ENCODE results near the gene CDH22.

CDH22 gene

DNA sequence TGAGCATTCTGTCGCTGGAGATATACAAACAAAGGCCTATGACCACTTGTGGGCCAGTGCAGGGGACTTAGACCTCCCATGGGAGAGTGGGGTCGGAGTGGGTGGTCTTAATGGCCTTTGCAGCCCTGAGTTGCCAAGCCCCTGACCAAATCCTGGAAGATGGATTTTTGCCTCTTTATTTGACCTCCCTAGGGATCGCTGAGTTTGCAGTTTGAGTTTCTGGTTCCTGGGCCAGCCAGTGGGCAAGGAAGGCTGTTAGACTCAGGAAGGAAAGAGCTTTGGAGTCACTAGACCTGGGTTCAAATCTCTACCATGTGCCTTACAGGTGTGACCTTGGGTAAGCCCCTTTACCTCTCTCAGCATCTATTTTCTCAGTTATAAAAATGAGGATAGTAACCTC, 96.0 kb downstream of the CDH22 start:
- DNase-seq, result no peak

DNA sequence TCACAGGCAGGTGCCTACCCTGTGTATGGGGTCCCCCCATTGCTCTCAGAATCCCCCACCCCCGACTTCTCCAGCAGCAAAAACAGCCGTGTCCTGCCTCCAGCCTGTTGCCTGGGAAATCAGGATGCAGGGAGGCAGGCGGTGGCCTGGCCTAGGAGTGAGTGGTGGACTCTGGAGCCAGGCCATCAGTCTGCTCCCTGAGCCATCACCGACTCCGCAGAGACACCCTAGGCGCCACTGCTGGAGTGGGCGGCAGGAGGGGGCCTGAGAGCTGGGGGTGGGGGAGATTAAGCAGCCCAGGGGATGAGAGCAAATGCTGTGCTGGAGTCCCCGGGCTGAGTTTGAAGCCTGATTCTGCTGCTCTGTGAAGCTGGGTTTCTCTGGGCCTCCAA, 97.0 kb downstream of the CDH22 start:
- no peak for DNase-seq

DNA sequence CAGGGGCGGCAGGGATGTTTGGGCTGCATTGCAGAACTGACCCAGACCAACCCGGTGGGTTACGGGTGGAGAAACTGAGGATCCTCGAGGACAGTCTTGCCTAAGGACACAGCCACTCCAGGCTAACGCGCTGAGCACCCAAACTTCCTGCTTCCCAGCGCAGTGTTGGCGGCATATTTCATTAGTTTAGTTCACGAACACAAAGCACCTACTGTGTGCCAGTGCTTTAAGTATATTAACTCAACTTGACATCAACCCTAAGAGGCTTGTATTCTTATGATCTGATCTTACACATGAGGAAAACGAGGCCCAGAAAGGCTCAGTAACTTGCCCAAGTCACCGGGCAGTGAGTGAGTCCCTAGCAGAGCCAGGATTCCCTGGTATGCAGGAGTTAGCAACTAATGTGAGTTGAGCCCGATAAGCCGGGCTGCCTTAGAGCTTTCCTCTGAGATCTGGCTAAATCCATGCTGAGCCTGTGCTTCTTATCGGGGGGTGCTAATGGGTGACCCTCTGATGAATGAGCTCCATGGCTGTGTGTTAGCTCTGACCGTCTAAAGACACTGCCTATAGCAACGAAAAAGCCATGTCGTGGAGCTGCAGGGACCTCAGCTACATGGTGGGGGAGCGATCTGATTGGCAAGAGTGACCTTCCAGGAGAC, 97.5 kb downstream of the CDH22 start:
- DNase-seq, result no peak

DNA sequence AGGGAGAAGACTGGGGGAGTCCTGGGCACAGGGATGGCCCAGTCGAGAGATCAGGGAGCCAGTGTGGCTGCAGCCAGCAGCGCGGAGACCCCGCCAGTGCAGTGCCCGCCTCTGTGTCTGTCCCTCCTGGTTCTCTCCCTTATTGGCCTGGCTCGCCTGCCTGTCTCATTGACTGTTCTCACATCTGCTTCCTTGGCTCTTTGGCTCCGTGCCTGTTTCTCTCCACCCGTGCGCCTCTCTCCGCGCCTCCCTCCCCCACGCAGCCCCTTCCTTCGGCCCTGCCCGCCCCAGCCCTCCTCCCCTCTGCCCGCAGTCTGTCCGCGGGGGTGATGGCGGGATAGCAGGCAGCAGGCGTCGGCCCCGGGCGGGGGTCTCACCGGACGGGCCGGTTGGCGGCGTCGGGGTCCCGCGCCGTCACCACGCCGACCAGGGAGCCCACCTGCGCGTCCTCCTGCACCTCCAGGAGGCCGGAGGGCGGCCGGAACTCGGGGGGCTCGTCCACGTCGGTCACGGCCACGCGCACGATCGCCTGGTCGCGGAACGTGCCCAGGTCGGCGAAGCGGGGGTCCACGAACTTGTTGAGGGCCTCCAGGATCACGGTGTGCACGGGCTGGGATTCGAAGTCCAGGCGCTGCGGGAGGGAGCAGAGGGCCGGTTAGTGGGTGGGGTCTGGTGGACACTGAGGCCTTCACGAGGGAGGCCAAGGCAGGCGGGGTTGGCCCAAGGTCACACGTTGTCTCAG, 98.2 kb downstream of the CDH22 start:
- no peak for DNase-seq

DNA sequence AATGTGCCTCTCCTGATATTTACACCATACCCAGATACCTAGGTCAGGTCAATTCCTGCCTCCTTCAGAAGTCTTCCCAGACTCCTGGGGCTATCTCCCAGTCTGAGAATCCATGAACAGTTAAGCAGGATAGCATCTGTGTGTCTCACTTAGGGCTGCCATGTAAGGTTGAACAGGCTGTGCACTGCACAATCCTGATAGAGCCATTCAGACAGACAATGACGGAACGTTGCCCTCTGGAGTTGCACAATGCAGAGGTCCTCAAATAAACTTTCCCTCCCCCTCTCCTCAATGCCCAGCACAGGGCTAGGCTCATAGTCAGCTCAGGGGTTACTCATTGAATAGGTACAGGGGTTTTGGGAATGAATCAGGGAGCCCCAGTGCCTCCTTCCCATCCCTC, 100.5 kb downstream of the CDH22 start:
- no peak for DNase-seq

DNA sequence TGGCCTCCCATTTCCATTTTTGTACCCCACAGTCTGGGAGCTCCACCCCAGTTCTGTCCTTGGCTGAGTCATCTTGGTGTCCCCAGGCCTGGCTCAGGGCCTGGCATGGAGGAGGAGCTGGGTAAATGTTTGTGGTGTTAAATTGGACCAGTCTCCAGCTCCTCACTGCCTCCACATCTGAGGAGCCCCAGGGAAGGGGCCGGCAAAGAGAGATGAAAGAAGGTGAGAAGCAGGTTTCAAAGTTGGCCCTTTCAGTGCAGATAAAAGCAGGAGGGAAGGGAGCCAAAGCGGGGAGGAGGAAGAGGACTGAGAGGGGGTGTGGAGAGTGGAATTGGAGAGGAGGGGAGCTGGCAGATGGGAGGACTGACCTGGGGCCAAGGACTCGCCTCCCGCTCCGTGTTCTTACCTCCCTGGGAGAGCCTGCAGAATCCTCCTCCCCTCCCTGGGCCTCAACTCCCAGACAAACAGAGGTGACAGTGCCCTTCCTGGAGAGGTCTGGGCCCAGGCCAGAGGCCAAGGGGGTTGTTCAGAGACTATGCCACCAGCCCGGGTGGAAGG, 101.2 kb downstream of the CDH22 start:
- no peak for DNase-seq

DNA sequence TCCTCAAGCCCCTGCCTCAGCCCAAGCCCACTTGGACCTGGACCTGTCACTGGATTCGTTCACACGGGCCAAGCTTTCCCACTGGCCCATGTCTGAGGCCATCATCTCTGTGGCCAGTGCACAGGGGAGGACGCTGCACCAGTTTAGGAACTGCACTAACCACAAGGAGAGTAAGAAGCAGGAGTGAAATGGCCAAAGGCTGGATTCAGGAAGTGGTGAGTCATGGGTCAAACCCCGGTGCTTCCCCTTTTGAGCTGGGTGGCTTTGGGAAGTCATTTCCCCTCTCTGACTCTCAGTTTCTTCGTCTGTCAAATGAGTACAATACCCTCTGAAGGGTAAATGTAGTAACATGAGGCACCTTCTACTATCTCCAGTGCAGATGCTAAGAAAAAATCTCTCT, 102.3 kb downstream of the CDH22 start:
- no peak for DNase-seq

DNA sequence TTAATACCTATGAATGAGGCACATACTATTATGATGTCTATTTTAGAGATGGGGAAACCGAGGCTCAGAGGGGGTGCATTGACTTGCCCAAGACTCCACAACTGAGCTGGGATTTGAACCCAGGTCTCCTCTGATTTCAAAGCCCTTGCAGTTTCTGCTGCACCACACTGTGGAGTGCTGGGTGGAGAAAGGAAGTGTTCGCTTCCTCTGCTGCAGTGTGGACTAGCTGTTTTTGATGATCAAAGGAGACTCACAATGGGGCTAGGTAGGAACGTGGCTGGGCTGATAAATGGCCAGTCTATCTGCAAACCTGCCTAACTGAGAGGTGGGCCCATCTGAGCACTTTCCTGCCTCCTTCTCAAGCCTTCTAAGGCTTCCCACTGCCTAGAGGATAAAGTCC, 102.9 kb downstream of the CDH22 start:
- DNase-seq, result no peak

DNA sequence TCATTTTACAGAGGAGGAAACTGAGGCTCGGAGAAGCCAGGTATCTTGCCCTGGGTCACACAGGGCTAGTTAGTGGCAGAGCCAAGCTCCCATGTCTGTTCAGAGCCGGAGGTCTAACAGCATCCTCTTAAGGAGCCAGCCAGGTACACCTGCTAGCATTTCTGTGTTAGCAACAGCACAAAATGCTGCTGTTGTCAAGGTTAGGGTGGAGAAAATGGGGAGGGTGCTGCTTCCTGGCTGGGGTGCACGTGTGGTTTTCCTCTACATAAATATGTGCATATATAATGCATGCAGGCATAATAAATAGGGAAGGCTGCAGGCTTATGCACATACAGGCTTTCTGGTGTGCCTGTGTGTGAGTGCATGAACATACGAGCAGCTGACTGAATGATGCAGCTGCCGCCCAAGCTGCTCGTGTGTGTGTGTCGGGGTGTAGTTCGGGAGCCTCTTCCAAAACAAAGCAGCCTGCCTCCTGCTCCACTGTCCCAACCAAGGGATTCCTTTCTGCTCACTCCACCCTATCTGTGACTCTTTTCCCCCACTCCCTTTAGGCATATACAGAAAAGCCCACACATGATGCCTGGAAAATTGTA, 103.6 kb downstream of the CDH22 start:
- DNase-seq, result no peak

DNA sequence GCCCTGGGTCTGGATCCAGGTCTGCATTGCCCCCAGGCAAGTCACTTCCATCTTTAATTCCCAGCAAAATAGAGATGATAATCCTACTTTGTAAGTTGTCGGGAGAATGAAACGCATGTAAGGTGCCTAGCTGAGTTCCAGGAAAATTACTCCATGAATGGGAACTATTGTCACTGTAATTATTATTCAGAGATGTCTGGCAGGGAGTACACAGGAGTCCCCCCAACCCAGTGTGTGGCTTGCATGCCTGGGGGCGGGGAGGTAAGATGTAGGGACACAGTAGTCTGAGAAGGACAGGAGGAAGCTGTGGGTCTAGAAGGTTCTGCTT, 104.8 kb downstream of the CDH22 start:
- no peak for DNase-seq

DNA sequence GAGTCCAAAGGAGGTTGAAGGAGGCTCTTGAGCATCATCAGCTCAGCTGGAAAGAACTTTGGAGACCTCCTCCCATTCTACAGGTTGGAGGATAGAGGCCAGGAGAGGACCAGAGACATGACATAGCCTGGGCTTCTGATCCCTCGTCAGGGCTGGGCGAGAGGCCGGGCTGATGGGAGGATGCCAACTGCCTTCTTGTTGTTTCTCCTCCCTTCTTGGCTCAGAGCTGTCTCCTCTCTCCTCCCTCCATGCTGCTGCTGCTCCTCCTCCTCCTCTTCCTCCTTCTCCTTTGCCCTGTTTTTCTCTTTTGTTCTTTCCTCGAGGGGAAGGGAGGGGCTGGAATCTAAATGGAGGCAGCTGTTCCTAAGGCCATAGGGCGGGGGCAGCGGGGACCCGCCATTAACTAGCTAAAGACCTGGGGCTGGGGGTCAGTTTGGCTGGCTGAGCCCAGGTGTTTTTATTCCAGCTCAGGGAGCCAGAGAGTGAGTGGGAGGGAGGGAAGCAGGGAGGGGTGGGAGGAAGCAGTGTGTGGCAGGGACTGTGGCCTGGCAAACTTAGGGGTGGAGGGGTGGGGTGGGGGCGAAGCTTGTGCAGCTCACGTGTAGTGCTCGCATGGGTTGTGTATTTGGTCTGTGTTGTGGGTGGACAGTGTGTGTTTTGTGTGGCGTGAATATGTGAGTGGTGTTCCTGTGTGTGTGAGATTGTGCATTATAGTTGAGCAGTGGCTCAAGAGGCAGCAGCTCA, 105.4 kb downstream of the CDH22 start:
- no peak for DNase-seq

DNA sequence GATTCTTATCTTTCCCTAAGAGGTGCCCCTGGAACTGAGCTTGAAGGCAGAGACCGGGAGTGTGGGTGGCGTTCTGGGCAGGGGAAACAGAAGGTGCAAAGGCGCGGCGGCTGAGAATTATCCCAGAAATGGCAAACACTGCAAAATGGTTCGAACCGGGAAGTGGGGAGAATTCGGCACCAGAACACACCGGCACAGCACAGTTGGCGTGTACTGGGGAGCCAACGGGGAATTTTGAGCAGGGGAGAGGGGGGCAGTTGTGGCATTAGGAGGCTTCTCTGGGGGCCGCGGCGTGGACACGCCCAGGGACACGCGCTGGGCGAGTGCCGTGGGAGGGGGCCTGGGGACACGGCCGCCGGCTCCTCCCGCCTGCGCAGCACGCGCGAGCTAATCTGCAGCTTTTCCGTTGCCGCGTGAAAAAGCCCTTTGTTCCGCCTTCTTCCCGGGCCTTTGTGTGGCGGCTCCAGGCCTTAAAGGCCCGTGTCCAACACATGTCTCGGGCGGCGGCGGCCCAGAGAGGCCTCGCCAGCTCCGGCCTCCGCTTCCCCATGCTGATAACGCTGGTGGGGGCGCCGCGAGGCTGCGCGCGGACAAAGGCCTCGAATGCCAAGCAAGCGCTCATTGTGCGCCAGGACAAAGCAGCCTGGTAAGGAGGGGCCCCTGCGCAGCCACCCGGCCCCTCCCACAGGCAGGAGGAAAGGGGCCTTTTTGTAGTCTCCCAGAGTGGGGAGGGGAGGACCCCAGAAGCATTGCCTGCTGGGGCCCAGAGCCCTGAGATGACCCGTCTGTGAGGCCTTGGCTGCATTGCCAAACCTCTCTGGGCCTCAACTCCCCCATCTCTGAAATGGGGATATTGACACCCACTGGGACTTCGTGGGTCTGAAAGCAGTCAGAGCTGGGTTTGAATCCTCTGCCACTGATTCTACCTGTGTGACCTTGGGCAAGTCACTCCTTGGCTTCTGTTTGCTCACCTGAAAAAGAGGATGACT, 107.4 kb downstream of the CDH22 start:
- DNase-seq, result no peak

DNA sequence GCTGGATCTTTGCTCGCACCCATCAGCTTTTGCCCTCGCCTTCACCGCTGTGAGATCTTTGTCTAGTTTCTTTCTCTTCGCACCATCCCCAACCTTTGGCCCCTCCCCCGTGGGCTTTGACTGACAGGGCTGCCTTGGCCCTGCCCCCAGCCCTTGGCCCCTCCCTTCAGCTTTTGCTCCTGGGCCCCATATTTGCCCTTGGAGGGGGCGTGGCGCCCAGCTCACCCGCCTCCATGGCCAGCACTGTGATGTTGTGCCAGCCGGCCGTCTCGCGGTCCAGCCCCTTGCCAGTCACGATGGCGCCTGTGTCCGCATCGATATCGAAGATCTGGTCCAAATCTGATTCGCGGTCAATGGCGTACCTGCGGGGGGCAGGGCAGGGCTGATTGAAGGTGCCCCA, 109.1 kb downstream of the CDH22 start:
- DNase-seq, result no peak

DNA sequence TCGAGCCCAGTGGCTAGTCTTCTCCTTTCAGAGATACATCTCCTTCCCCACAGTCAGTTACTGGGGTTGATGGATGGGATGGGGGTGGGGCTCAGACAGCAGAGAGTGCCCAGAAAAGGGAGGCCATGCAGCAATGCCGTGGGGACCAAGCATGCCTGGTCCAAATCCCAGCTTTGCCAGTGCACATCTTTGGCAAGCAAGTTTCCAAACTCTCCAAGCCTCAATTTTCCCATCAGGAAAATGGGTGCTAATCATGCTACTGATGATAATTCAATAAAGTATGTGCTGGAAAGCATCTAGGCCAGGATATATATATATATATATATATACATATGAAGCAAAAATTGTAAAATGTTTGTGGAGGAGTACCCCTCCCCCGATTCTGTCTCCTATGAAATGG, 111.3 kb downstream of the CDH22 start:
- DNase-seq, result no peak

DNA sequence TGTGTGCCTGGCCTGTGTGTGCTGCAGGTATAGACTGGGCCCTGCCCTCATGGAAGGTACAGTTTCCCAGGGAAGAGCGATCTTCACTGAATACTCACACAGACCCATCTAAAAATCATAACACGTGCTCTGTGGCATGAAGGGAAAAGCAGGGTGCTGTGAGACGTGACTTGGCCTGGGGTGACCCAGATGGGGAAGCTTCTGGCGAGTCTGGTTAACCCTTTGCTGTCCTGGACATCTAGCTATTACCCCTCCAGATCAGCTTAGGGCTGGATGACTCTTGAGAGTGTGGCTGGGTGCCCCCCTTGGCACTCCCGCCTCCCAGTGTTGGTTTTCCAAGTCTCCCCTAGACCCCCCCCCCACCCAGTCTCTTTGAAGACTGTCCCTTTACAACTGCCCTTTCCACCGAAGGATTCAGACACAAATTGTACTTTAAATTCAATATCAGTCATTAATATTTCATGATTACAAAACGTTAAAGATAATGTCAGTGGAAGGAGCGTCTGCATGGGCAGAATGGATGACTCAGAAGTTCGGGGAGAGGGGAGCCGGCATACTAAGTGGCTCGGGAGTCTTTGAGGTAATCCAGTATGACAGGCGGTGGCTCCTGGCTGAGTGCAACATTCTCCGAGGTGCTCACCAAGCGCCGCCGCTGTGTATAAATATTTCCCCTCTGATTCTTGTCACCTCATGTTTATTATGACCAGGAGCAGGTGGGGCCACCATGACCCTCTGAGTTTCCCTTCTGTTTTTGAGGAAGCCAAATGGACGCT, 112.8 kb downstream of the CDH22 start:
- no peak for DNase-seq

DNA sequence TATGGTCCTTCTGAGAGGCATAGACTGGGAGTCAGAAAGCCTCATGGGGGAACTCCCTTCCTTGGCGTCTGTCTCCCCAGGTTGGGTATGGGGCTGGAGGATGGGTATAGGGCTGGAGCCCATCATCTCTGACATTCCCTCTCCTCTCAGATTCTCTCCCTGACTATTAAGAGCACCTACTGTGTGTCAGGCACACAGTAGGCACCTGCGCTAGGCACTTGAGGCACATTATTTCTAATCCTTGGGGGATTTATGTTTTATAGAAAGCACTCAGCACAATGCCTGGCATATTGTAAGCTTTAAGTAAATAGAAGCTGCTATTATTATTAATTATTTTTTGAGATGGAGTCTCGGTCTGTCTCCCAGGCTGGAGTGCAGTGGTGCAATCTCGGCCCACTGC, 113.9 kb downstream of the CDH22 start:
- no peak for DNase-seq

DNA sequence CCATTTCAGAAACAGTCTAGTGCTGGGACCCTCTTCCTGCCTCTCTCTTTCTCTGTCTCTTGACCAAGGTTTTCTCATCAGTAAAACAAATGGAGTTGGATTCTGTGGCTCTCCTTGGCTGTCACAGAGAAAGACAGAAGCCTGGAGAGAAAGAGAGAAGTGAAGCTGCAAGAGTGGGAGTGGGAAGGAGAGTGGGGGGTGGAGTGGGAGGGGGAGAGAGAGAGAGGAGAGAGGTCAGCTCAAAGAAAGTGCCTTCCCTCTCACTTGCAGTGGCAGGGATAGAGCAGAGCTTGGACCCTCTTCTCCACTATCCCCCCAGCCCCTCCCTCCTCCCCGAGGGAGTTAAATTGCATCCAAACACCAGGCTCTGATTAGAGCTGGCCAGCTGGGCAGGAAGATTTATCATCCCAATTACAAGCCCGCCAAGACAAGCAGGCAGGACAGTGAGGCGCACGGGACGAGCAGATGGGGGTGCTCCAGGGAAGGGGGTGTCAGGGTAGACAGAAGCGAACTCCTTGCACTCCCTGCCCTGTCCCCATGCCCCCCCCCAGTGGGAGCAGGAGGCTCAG, 115.8 kb downstream of the CDH22 start:
- DNase-seq, result no peak

DNA sequence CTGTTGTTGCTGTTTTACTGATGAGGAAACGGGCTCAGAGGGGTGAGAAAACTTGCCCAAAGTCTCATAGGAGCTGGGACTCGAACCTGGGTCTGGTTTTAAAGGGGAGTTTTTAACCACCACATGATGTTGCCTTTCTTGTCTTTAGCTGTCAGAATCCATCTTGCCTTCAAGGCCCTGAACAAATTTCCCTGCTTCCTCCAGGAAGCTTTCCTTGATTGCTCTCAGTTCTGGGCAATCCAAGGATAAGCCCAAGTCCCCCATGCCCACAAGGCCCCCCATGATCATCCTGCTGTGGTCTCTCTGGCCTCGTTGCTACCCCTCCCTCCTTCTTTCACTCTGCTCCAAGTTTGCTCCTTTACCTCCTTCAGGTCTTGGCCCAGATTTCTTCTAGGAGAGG, 116.7 kb downstream of the CDH22 start:
- DNase-seq, result no peak

DNA sequence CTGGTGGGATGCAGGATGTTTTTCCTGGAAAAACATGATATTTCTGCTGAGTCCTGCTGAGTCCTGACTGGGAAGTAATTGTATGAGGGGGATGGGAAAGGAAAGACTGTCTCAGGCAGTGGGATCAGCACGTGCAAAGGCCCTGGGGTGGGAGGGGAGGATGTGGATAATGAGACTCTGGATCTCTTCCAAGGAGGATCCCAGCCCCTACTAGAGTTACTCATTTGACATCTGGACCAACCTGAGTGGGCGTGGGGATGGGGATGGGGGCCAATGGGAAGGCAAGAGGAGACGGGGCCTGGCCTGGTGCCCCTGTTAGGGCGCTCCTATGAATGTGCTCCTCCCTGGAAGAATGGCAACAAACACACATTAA, 117.1 kb downstream of the CDH22 start:
- DNase-seq, result no peak

DNA sequence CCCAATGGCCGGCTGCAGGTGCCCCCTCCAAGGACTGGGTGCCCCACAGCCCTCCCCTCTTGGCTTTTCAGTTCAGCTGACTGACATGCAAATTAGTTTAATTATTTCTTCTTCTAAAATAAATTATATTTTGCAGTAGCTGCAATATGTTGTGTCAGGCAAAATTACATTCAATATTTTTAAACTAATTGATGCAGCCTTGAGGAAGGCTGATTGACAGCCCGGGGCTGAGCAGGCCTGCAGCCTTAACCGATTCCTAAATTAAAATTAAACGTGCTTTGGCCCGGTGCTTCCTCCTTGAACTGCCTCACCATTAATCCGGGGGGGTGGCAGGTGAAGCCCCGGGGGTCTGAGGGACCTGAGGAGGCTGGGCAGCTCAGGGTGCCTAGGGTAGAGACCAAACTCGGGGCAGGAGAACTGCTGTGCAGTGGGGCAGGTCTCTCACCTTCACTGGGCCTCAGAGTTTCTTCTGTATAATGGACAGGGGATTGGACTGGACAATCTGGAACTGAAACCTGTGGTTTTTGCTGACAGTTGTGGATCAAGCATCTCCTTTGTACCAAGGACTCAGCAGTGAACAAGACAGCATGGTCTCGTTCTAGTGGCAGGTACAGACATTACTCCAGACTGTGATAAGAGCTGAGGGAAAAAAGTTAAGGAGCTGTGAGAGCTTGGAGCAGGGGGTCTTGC, 117.7 kb downstream of the CDH22 start:
- DNase-seq, result no peak
